GM19023 (cell line): Measurements from ENCODE around the gene AQP3.
"Not testable (repeated sequence)": the region's sequence is repeated elsewhere in the genome, so short reads cannot be mapped to it uniquely, and the experiment has no call there.

Experiments
- ATAC-seq: cut with Tn5 transposase; IDR thresholded peaks from one replicate; pipeline ENCODE4 v1.9.1; 2021; ENCODE audit warnings: mild to moderate bottlenecking, moderate library complexity; ENCODE audit not compliant: unreplicated experiment

AQP3 gene

GRCh38 chr9:33443464-33444154, 3.8 kb downstream of the AQP3 start:
- ATAC-seq: no peak

GRCh38 chr9:33443047-33443446, 4.3 kb downstream of the AQP3 start:
- ATAC-seq: no peak

- no peak for ATAC-seq
Observed at GRCh38 chr9:33442125-33442524, 5.3 kb downstream of the AQP3 start.

- ATAC-seq: no peak
Observed at GRCh38 chr9:33440609-33441008, 6.8 kb downstream of the AQP3 start.

GRCh38 chr9:33440204-33440603, 7.2 kb downstream of the AQP3 start:
- ATAC-seq: no peak

GRCh38 chr9:33439731-33440130, 7.7 kb downstream of the AQP3 start:
- no peak for ATAC-seq

- ATAC-seq: no peak
Observed at GRCh38 chr9:33438926-33439680, 8.3 kb downstream of the AQP3 start.

GRCh38 chr9:33437898-33438297, 9.5 kb downstream of the AQP3 start:
- no peak for ATAC-seq

- ATAC-seq: no peak
Observed at GRCh38 chr9:33437205-33437604, 10.2 kb downstream of the AQP3 start.

- no peak for ATAC-seq
Observed at GRCh38 chr9:33436445-33436844, 10.9 kb downstream of the AQP3 start.

GRCh38 chr9:33435821-33436277, 11.5 kb downstream of the AQP3 start:
- no peak for ATAC-seq

GRCh38 chr9:33434317-33435105, 12.9 kb downstream of the AQP3 start:
- no peak for ATAC-seq

- no peak for ATAC-seq
Observed at GRCh38 chr9:33433871-33434270, 13.5 kb downstream of the AQP3 start.

GRCh38 chr9:33431420-33431819, 16.0 kb downstream of the AQP3 start:
- ATAC-seq: no peak

- no peak for ATAC-seq
Observed at GRCh38 chr9:33430942-33431341, 16.5 kb downstream of the AQP3 start.

GRCh38 chr9:33429256-33429985, 18.0 kb downstream of the AQP3 start:
- ATAC-seq: no peak

- no peak for ATAC-seq
Observed at GRCh38 chr9:33426843-33427293, 20.5 kb downstream of the AQP3 start.

GRCh38 chr9:33425128-33425533, 22.3 kb downstream of the AQP3 start:
- ATAC-seq: no peak

- ATAC-seq: not testable (repeated sequence)
Observed at GRCh38 chr9:33424492-33424891, 22.9 kb downstream of the AQP3 start.

GRCh38 chr9:33424043-33424442, 23.4 kb downstream of the AQP3 start:
- ATAC-seq: not testable (repeated sequence)
